Measurements from ENCODE around the gene COBLL1.
"Not testable (repeated sequence)": the region's sequence is repeated elsewhere in the genome, so short reads cannot be mapped to it uniquely, and the experiment has no call there.

The COBLL1 gene

GRCh38 chr2:164860694-164861042, 19.0 kb upstream of the COBLL1 start:
- no peaks in the 10 kb centered on the region for H3K27me3 ChIP-seq (ENCODE audit: insufficient read depth, low read length)
- H2AFZ ChIP-seq (ENCODE audit: low read length): no peak overlapping the region
- H3K9ac ChIP-seq (ENCODE audit: low read length): no peak overlapping the region
- no peak overlapping the region for H3K27ac ChIP-seq (ENCODE audit: low read depth, low read length, poor library complexity, severe bottlenecking)
- no peaks in the 10 kb centered on the region for H3K9me3 ChIP-seq (ENCODE audit: low read length)
- no peaks in the 10 kb centered on the region for H3K9me2 ChIP-seq (ENCODE audit: low read depth, low read length)
- H3K36me3 ChIP-seq (ENCODE audit: insufficient read depth, low read length): no peaks in the 10 kb centered on the region
- no peaks in the 10 kb centered on the region for H3K79me2 ChIP-seq (ENCODE audit: insufficient read depth, low read length)
- H3K4me2 ChIP-seq (ENCODE audit: low read length): no peak overlapping the region
- TF ChIP-seq EZH2 (IDR thresholded peaks at IDR 0.05; ENCODE audit: borderline replicate concordance, low read length): no peak
- TF ChIP-seq CTCF (IDR thresholded peaks at IDR 0.05; ENCODE audit: low read length): no peak
- H3F3A ChIP-seq (ENCODE audit: insufficient read depth, low read length): no peaks in the 10 kb centered on the region
- no peaks in the 10 kb centered on the region for H3K4me1 ChIP-seq (ENCODE audit: insufficient read depth, low read length, severe bottlenecking)
- H4K20me1 ChIP-seq (ENCODE audit: insufficient read depth, low read length): no peaks in the 10 kb centered on the region
- no peak overlapping the region for H3K4me3 ChIP-seq (ENCODE audit: low read depth, low read length, poor library complexity, severe bottlenecking)

GRCh38 chr2:164859906-164860693, 18.5 kb upstream of the COBLL1 start:
- H3K27me3 ChIP-seq (ENCODE audit: insufficient read depth, low read length); H2AFZ ChIP-seq (ENCODE audit: low read length); H3K9me2 ChIP-seq (ENCODE audit: low read depth, low read length); H3K79me2 ChIP-seq (ENCODE audit: insufficient read depth, low read length); H3K36me3 ChIP-seq (ENCODE audit: insufficient read depth, low read length); H3K9me3 ChIP-seq (ENCODE audit: low read length); H3K4me3 ChIP-seq (ENCODE audit: low read depth, low read length, poor library complexity, severe bottlenecking); H3K27ac ChIP-seq (ENCODE audit: low read depth, low read length, poor library complexity, severe bottlenecking); H3K4me1 ChIP-seq (ENCODE audit: insufficient read depth, low read length, severe bottlenecking); H4K20me1 ChIP-seq (ENCODE audit: insufficient read depth, low read length); H3F3A ChIP-seq (ENCODE audit: insufficient read depth, low read length); H3K4me2 ChIP-seq (ENCODE audit: low read length); H3K9ac ChIP-seq (ENCODE audit: low read length): not testable (repeated sequence)

- Histone ChIP-seq H3K27me3 (ENCODE audit: insufficient read depth, low read length) (no peaks in the 10 kb centered on the region), H3K4me3 (ENCODE audit: low read depth, low read length, poor library complexity, severe bottlenecking) (no peak overlapping the region), H3K9ac (ENCODE audit: low read length) (no peak overlapping the region), H2AFZ (ENCODE audit: low read length) (no peak overlapping the region), H3K27ac (ENCODE audit: low read depth, low read length, poor library complexity, severe bottlenecking) (no peak overlapping the region), H3K9me3 (ENCODE audit: low read length) (no peaks in the 10 kb centered on the region), H3K4me1 (ENCODE audit: insufficient read depth, low read length, severe bottlenecking) (no peaks in the 10 kb centered on the region), H3K4me2 (ENCODE audit: low read length) (no peak overlapping the region), H3F3A (ENCODE audit: insufficient read depth, low read length) (no peaks in the 10 kb centered on the region), H3K36me3 (ENCODE audit: insufficient read depth, low read length) (no peaks in the 10 kb centered on the region), H4K20me1 (ENCODE audit: insufficient read depth, low read length) (no peaks in the 10 kb centered on the region), H3K9me2 (ENCODE audit: low read depth, low read length) (no peaks in the 10 kb centered on the region), H3K79me2 (ENCODE audit: insufficient read depth, low read length) (no peaks in the 10 kb centered on the region)
- TF ChIP-seq CTCF (IDR thresholded peaks at IDR 0.05; ENCODE audit: low read length): no peak
- TF ChIP-seq EZH2 (IDR thresholded peaks at IDR 0.05; ENCODE audit: borderline replicate concordance, low read length): no peak
These were observed 17.7 kb upstream of the COBLL1 start for GRCh38 chr2:164859251-164859818.

- Histone ChIP-seq H3K36me3 (ENCODE audit: insufficient read depth, low read length) (no peaks in the 10 kb centered on the region), H4K20me1 (ENCODE audit: insufficient read depth, low read length) (no peaks in the 10 kb centered on the region), H3K4me2 (ENCODE audit: low read length) (no peak overlapping the region), H2AFZ (ENCODE audit: low read length) (no peak overlapping the region), H3K9me2 (ENCODE audit: low read depth, low read length) (no peaks in the 10 kb centered on the region), H3K9me3 (ENCODE audit: low read length) (no peaks in the 10 kb centered on the region), H3K4me3 (ENCODE audit: low read depth, low read length, poor library complexity, severe bottlenecking) (no peak overlapping the region), H3K27me3 (ENCODE audit: insufficient read depth, low read length) (no peaks in the 10 kb centered on the region), H3K4me1 (ENCODE audit: insufficient read depth, low read length, severe bottlenecking) (no peaks in the 10 kb centered on the region), H3K27ac (ENCODE audit: low read depth, low read length, poor library complexity, severe bottlenecking) (no peak overlapping the region), H3K79me2 (ENCODE audit: insufficient read depth, low read length) (no peaks in the 10 kb centered on the region), H3K9ac (ENCODE audit: low read length) (no peak overlapping the region), H3F3A (ENCODE audit: insufficient read depth, low read length) (no peaks in the 10 kb centered on the region)
- TF ChIP-seq EZH2 (IDR thresholded peaks at IDR 0.05; ENCODE audit: borderline replicate concordance, low read length) (no peak), CTCF (IDR thresholded peaks at IDR 0.05; ENCODE audit: low read length) (no peak)
These were observed 10.5 kb upstream of the COBLL1 start for GRCh38 chr2:164852086-164852485.

Data from OCI-LY1 (cell line).